ENCODE results near the gene MISP. TPM values are rescaled to one million over a fixed set of nuclear protein-coding genes. Genes with fewer than 3 reads are reported as not detected.

MISP gene
- total RNA-seq, 1 donor from 2014 or later: not detected

- Histone ChIP-seq H3K27me3 (ENCODE audit: control insufficient read depth in 3 of 3, insufficient read depth in 3 of 3, low read length in 3 of 3) (peaks cover 0 to 16% (median 2%) of the 10 kb centered on the region in 3 donors), H3K36me3 (ENCODE audit: control insufficient read depth in 3 of 3, insufficient read depth in 3 of 3, low read length in 3 of 3) (no peaks in the 10 kb centered on the region), H3K4me3 (ENCODE audit: low read length in 3 of 3) (no peak overlapping the region), H3K9ac (ENCODE audit: low read depth in 1 of 3, low read length in 3 of 3) (no peak overlapping the region), H3K9me3 (ENCODE audit: control insufficient read depth in 3 of 3, low read length in 3 of 3) (no peaks in the 10 kb centered on the region), H3K4me1 (ENCODE audit: control insufficient read depth in 3 of 3, insufficient read depth in 3 of 3, low read length in 3 of 3) (no peaks in the 10 kb centered on the region), H3K27ac (ENCODE audit: low read depth, low read length) (no peak overlapping the region)
These were observed 20.4 kb downstream of the MISP start for GRCh38 chr19:771332-771785.

- Histone ChIP-seq H3K9ac (ENCODE audit: low read depth in 1 of 3, low read length in 3 of 3) (no peak overlapping the region), H3K27ac (ENCODE audit: low read depth, low read length) (no peak overlapping the region), H3K9me3 (ENCODE audit: control insufficient read depth in 3 of 3, low read length in 3 of 3) (no peaks in the 10 kb centered on the region), H3K27me3 (ENCODE audit: control insufficient read depth in 3 of 3, insufficient read depth in 3 of 3, low read length in 3 of 3) (peaks cover 0 to 12% (median 0%) of the 10 kb centered on the region in 3 donors), H3K4me1 (ENCODE audit: control insufficient read depth in 3 of 3, insufficient read depth in 3 of 3, low read length in 3 of 3) (no peaks in the 10 kb centered on the region), H3K4me3 (ENCODE audit: low read length in 3 of 3) (no peak overlapping the region), H3K36me3 (ENCODE audit: control insufficient read depth in 3 of 3, insufficient read depth in 3 of 3, low read length in 3 of 3) (no peaks in the 10 kb centered on the region)
These were observed 21.2 kb downstream of the MISP start for GRCh38 chr19:772063-772462.

GRCh38 chr19:772730-773436, 22.0 kb downstream of the MISP start:
- no peak overlapping the region for H3K4me3 ChIP-seq (ENCODE audit: low read length in 3 of 3)
- no peaks in the 10 kb centered on the region for H3K9me3 ChIP-seq (ENCODE audit: control insufficient read depth in 3 of 3, low read length in 3 of 3)
- H3K27me3 ChIP-seq (ENCODE audit: control insufficient read depth in 3 of 3, insufficient read depth in 3 of 3, low read length in 3 of 3): peaks cover 0 to 11% (median 0%) of the 10 kb centered on the region in 3 donors
- H3K36me3 ChIP-seq (ENCODE audit: control insufficient read depth in 3 of 3, insufficient read depth in 3 of 3, low read length in 3 of 3): no peaks in the 10 kb centered on the region
- H3K27ac ChIP-seq (ENCODE audit: low read depth, low read length): no peak overlapping the region
- H3K4me1 ChIP-seq (ENCODE audit: control insufficient read depth in 3 of 3, insufficient read depth in 3 of 3, low read length in 3 of 3): no peaks in the 10 kb centered on the region
- H3K9ac ChIP-seq (ENCODE audit: low read depth in 1 of 3, low read length in 3 of 3): no peak overlapping the region

- no peak overlapping the region for H3K4me3 ChIP-seq (ENCODE audit: low read length in 3 of 3)
- no peak overlapping the region for H3K27ac ChIP-seq (ENCODE audit: low read depth, low read length)
- H3K36me3 ChIP-seq (ENCODE audit: control insufficient read depth in 3 of 3, insufficient read depth in 3 of 3, low read length in 3 of 3): no peaks in the 10 kb centered on the region
- H3K27me3 ChIP-seq (ENCODE audit: control insufficient read depth in 3 of 3, insufficient read depth in 3 of 3, low read length in 3 of 3): peaks cover 0 to 12% (median 9%) of the 10 kb centered on the region in 3 donors
- peaks cover 4 to 5% (median 4%) of the 10 kb centered on the region in 3 donors for H3K4me1 ChIP-seq (ENCODE audit: control insufficient read depth in 3 of 3, insufficient read depth in 3 of 3, low read length in 3 of 3)
- H3K9me3 ChIP-seq (ENCODE audit: control insufficient read depth in 3 of 3, low read length in 3 of 3): no peaks in the 10 kb centered on the region
- H3K9ac ChIP-seq (ENCODE audit: low read depth in 1 of 3, low read length in 3 of 3): no peak overlapping the region
These were observed 25.6 kb downstream of the MISP start for GRCh38 chr19:776549-776948.

GRCh38 chr19:778910-779653, 28.2 kb downstream of the MISP start:
- peak overlapping the region; percentile 47 for H3K27ac ChIP-seq (ENCODE audit: low read depth, low read length)
- no peak overlapping the region for H3K9ac ChIP-seq (ENCODE audit: low read depth in 1 of 3, low read length in 3 of 3)
- H3K4me3 ChIP-seq (ENCODE audit: low read length in 3 of 3): peak overlapping the region in 1 of 3 donors; percentile 41
- H3K4me1 ChIP-seq (ENCODE audit: control insufficient read depth in 3 of 3, insufficient read depth in 3 of 3, low read length in 3 of 3): peaks cover 5 to 13% (median 9%) of the 10 kb centered on the region in 3 donors
- no peaks in the 10 kb centered on the region for H3K9me3 ChIP-seq (ENCODE audit: control insufficient read depth in 3 of 3, low read length in 3 of 3)
- peaks cover 7 to 13% (median 7%) of the 10 kb centered on the region in 3 donors for H3K27me3 ChIP-seq (ENCODE audit: control insufficient read depth in 3 of 3, insufficient read depth in 3 of 3, low read length in 3 of 3)
- no peaks in the 10 kb centered on the region for H3K36me3 ChIP-seq (ENCODE audit: control insufficient read depth in 3 of 3, insufficient read depth in 3 of 3, low read length in 3 of 3)

- H3K27me3 ChIP-seq (ENCODE audit: control insufficient read depth in 3 of 3, insufficient read depth in 3 of 3, low read length in 3 of 3): peaks cover 7 to 13% (median 7%) of the 10 kb centered on the region in 3 donors
- H3K36me3 ChIP-seq (ENCODE audit: control insufficient read depth in 3 of 3, insufficient read depth in 3 of 3, low read length in 3 of 3): no peaks in the 10 kb centered on the region
- no peak overlapping the region for H3K9ac ChIP-seq (ENCODE audit: low read depth in 1 of 3, low read length in 3 of 3)
- no peak overlapping the region for H3K27ac ChIP-seq (ENCODE audit: low read depth, low read length)
- H3K9me3 ChIP-seq (ENCODE audit: control insufficient read depth in 3 of 3, low read length in 3 of 3): no peaks in the 10 kb centered on the region
- no peak overlapping the region for H3K4me3 ChIP-seq (ENCODE audit: low read length in 3 of 3)
- H3K4me1 ChIP-seq (ENCODE audit: control insufficient read depth in 3 of 3, insufficient read depth in 3 of 3, low read length in 3 of 3): peaks cover 8 to 13% (median 9%) of the 10 kb centered on the region in 3 donors
These were observed 30.0 kb downstream of the MISP start for GRCh38 chr19:780935-781334.

- no peaks in the 10 kb centered on the region for H3K9me3 ChIP-seq (ENCODE audit: control insufficient read depth in 3 of 3, low read length in 3 of 3)
- peak overlapping the region in 1 of 3 donors; percentile 57 for H3K9ac ChIP-seq (ENCODE audit: low read depth in 1 of 3, low read length in 3 of 3)
- no peaks in the 10 kb centered on the region for H3K36me3 ChIP-seq (ENCODE audit: control insufficient read depth in 3 of 3, insufficient read depth in 3 of 3, low read length in 3 of 3)
- H3K4me3 ChIP-seq (ENCODE audit: low read length in 3 of 3): peak overlapping the region in 1 of 3 donors; percentile 52
- H3K27me3 ChIP-seq (ENCODE audit: control insufficient read depth in 3 of 3, insufficient read depth in 3 of 3, low read length in 3 of 3): peaks cover 7 to 13% (median 7%) of the 10 kb centered on the region in 3 donors
- H3K4me1 ChIP-seq (ENCODE audit: control insufficient read depth in 3 of 3, insufficient read depth in 3 of 3, low read length in 3 of 3): peaks cover 8 to 13% (median 9%) of the 10 kb centered on the region in 3 donors
- peak overlapping the region; percentile 60 for H3K27ac ChIP-seq (ENCODE audit: low read depth, low read length)
These were observed 30.9 kb downstream of the MISP start for GRCh38 chr19:781800-782184.

- peak overlapping the region in 2 of 3 donors; percentile 38 to 57 for H3K9ac ChIP-seq (ENCODE audit: low read depth in 1 of 3, low read length in 3 of 3)
- H3K27me3 ChIP-seq (ENCODE audit: control insufficient read depth in 3 of 3, insufficient read depth in 3 of 3, low read length in 3 of 3): peaks cover 7 to 13% (median 7%) of the 10 kb centered on the region in 3 donors
- no peaks in the 10 kb centered on the region for H3K36me3 ChIP-seq (ENCODE audit: control insufficient read depth in 3 of 3, insufficient read depth in 3 of 3, low read length in 3 of 3)
- peak overlapping the region in 1 of 3 donors; percentile 52 for H3K4me3 ChIP-seq (ENCODE audit: low read length in 3 of 3)
- peaks cover 8 to 13% (median 9%) of the 10 kb centered on the region in 3 donors for H3K4me1 ChIP-seq (ENCODE audit: control insufficient read depth in 3 of 3, insufficient read depth in 3 of 3, low read length in 3 of 3)
- peak overlapping the region; percentile 60 for H3K27ac ChIP-seq (ENCODE audit: low read depth, low read length)
- H3K9me3 ChIP-seq (ENCODE audit: control insufficient read depth in 3 of 3, low read length in 3 of 3): no peaks in the 10 kb centered on the region
These were observed 31.4 kb downstream of the MISP start for GRCh38 chr19:782185-782877.

- H3K4me1 ChIP-seq (ENCODE audit: control insufficient read depth in 3 of 3, insufficient read depth in 3 of 3, low read length in 3 of 3): peaks cover 8 to 13% (median 9%) of the 10 kb centered on the region in 3 donors
- H3K27ac ChIP-seq (ENCODE audit: low read depth, low read length): peak overlapping the region; percentile 60
- H3K27me3 ChIP-seq (ENCODE audit: control insufficient read depth in 3 of 3, insufficient read depth in 3 of 3, low read length in 3 of 3): peaks cover 4 to 13% (median 7%) of the 10 kb centered on the region in 3 donors
- H3K36me3 ChIP-seq (ENCODE audit: control insufficient read depth in 3 of 3, insufficient read depth in 3 of 3, low read length in 3 of 3): no peaks in the 10 kb centered on the region
- peak overlapping the region in 1 of 3 donors; percentile 57 for H3K9ac ChIP-seq (ENCODE audit: low read depth in 1 of 3, low read length in 3 of 3)
- H3K4me3 ChIP-seq (ENCODE audit: low read length in 3 of 3): no peak overlapping the region
- no peaks in the 10 kb centered on the region for H3K9me3 ChIP-seq (ENCODE audit: control insufficient read depth in 3 of 3, low read length in 3 of 3)
These were observed 32.2 kb downstream of the MISP start for GRCh38 chr19:782878-783668.

All from skeletal muscle tissue (tissue), 4 donors.